Stromal cell of bone marrow (primary cell): ENCODE results near the gene THOC5.
"Not testable (repeated sequence)": the region's sequence is repeated elsewhere in the genome, so short reads cannot be mapped to it uniquely, and the experiment has no call there.

Experiments used
- DNase-seq: peaks from one replicate; pipeline ENCODE4 v3.0.0-alpha.2; 2012; ENCODE audit warnings: low read depth

Gene THOC5

GRCh38 chr22:29509298-29509697, 44.3 kb downstream of the THOC5 start:
- DNase-seq, result no peak

- DNase-seq, result peak; percentile 41
These were observed 49.7 kb downstream of the THOC5 start for GRCh38 chr22:29503811-29504372.

- no peak for DNase-seq
These were observed 53.7 kb downstream of the THOC5 start for GRCh38 chr22:29499852-29500251.

DNA sequence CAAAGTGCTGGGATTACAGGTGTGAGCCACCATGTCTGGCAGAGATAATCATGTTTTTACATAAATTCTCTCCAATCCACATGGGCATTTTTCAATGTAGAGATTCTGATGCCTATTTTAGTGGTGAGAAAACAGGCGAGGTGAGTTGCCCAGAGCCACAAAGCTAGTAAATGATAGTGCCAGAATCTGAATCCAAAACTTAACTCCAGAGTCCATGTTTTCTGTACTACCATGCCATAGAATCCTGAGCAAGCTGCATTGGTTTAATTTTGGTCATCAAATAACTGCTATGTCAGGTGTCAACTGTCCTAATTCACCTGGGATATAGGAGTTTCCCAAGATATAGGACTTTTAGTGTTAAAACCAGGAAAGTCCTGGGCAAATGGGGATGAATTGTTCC, 59.9 kb downstream of the THOC5 start:
- DNase-seq, result no peak

DNA sequence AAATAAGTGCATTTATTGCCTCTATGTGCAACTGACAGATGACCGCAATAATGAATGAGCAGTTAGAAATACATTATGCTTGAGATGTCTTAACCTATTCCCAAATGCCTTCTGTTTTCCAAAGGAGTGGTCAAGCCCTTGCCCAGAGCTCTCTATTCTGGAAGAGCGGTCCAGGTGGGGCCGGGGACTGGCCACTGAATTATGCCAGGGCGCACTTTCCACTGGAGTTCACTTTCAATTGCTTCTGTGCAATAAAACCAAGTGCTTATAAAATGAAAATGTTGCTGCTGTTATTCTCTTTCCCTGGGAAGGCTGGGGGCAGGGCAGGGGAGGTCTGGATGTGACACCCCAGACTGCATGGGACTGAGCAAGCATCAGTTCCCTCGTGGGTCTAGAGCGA, 62.5 kb downstream of the THOC5 start:
- no peak for DNase-seq

DNA sequence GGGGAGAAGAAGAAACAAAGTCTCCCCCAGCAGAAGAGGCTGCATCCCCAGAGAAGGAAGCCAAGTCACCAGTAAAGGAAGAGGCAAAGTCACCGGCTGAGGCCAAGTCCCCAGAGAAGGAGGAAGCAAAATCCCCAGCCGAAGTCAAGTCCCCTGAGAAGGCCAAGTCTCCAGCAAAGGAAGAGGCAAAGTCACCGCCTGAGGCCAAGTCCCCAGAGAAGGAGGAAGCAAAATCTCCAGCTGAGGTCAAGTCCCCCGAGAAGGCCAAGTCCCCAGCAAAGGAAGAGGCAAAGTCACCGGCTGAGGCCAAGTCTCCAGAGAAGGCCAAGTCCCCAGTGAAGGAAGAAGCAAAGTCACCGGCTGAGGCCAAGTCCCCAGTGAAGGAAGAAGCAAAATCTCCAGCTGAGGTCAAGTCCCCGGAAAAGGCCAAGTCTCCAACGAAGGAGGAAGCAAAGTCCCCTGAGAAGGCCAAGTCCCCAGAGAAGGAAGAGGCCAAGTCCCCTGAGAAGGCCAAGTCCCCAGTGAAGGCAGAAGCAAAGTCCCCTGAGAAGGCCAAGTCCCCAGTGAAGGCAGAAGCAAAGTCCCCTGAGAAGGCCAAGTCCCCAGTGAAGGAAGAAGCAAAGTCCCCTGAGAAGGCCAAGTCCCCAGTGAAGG, 64.3 kb downstream of the THOC5 start:
- DNase-seq, result not testable (repeated sequence)

- DNase-seq, result no peak
These were observed 66.1 kb downstream of the THOC5 start for GRCh38 chr22:29487426-29487986.

DNA sequence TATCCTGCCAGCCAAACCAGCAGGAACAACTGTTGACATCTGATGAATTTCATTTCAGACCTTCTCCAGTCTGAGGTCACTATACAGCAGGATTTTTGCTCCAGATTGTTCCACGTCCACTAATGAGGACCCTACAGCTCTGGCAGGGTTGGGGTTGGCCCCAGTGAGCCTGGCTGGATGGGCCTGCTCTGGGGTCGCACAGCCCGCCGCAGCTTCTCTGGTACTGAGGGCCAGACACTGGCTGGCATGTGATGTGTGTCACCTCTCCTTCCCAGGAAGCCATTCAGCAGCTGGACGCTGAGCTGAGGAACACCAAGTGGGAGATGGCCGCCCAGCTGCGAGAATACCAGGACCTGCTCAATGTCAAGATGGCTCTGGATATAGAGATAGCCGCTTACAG, 68.1 kb downstream of the THOC5 start:
- DNase-seq, result no peak

DNA sequence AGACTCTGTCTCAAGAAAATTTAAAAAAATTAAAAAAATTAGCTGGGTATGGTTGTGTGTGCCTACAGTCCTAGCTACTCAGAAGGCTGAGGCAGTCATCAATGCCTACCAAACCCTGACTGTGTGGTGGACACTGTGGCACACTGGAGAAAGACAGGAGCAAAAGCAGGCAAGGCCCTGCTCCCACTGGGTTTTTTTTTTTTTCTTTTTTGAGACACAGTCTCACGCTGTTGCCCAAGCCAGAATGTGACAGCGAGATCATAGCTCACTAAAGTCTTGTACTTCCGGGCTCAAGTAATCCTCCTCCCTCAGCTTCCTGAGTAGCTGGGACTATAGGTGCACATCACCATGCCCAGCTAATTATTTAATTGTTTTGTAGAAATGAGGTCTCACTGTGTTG, 68.9 kb downstream of the THOC5 start:
- DNase-seq, result no peak

- DNase-seq, result no peak
These were observed 70.3 kb downstream of the THOC5 start for GRCh38 chr22:29483254-29483653.

DNA sequence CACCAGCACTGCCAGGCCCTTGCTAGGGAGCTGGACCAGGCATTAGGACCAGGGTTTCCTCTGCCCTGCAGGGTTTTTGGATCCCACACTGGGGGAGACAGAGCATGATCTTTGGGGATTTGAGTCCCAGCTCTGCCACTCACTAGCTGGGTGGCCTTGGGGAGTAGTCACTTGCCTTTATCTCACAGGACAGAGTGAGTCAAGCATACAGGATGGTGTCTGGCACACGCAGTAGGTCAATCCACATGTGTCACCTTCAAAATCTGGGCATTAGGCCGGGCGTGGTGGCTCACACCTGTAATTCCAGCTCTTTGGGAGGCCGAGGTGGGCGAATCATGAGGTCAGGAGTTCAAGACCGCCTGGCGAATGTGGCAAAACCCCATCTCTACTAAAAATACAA, 70.8 kb downstream of the THOC5 start:
- DNase-seq, result no peak

DNA sequence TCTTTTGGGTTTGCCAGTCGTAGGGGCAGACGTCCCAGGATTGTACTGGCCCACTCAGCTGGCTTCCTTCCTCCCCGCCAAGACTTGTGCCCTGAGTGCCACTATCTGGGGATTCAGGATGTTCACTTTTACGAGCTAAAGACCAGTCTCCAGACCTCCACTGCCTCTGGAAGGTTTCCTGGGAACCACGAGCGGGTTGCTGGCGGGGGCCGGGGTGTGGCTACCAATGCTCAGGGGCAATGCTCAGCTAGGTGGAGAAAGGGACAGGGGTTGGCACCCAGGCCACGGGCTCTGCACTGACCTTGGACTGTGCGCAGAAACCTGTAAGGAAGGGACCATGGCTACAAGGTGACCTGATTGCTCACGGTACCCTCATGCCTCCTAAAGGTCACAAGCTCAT, 71.3 kb downstream of the THOC5 start:
- DNase-seq, result no peak

DNA sequence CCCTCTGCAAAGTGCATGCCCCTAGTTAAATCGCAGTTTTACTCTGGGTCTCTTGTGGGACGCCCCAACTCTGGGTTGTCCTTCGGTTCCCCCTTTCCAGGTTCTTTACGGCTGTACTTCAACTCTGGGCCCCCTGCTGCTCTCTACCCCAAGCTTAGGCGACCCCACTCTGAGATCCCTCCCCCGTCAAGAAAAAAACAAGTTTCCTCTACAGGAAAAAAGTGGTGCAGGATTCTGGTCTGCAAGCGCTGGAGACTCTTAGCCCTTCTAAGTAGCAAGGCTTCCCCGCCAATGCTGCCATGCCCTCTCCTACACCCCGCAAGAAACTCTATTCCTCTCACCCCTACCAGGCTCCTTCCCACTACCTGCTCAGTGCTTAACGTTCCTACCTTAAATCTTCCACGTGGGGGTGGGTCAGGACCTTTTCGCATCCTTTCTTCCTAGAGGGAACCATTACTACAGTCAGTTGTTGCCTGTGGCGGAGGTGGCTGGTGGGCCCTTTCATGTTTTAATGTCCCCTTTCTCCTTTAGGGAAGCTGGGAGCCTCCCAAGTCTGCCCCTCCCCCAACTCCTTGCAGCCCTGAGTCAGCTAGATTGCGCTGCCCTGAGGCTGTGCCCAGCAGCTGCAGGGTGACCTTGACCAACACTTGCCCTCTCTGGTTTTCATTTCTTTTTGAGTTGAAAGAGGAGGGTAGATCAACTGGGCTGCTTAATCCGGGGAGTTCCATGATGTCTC, 72.1 kb downstream of the THOC5 start:
- no peak for DNase-seq

DNA sequence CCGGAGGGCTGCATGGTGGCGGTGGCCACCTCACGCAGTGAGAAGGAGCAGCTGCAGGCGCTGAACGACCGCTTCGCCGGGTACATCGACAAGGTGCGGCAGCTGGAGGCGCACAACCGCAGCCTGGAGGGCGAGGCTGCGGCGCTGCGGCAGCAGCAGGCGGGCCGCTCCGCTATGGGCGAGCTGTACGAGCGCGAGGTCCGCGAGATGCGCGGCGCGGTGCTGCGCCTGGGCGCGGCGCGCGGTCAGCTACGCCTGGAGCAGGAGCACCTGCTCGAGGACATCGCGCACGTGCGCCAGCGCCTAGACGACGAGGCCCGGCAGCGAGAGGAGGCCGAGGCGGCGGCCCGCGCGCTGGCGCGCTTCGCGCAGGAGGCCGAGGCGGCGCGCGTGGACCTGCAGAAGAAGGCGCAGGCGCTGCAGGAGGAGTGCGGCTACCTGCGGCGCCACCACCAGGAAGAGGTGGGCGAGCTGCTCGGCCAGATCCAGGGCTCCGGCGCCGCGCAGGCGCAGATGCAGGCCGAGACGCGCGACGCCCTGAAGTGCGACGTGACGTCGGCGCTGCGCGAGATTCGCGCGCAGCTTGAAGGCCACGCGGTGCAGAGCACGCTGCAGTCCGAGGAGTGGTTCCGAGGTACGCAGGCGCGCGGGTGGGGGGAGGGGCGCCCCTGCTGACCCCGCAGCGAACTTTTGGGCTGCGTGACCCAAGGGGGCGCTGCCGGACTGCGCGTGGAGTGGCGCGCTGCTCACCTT, 72.9 kb downstream of the THOC5 start:
- no peak for DNase-seq

GRCh38 chr22:29480262-29480511, 73.4 kb downstream of the THOC5 start:
- DNase-seq, result no peak

- DNase-seq, result no peak
These were observed 73.9 kb downstream of the THOC5 start, which contains the start of gene NEFH for GRCh38 chr22:29479417-29480261. Gene NEFH (plus strand): TSS chr22:29480218. CDS start chr22:29480263, 45 bp downstream.

GRCh38 chr22:29478326-29479276, 75.0 kb downstream of the THOC5 start:
- DNase-seq, result no peak

DNA sequence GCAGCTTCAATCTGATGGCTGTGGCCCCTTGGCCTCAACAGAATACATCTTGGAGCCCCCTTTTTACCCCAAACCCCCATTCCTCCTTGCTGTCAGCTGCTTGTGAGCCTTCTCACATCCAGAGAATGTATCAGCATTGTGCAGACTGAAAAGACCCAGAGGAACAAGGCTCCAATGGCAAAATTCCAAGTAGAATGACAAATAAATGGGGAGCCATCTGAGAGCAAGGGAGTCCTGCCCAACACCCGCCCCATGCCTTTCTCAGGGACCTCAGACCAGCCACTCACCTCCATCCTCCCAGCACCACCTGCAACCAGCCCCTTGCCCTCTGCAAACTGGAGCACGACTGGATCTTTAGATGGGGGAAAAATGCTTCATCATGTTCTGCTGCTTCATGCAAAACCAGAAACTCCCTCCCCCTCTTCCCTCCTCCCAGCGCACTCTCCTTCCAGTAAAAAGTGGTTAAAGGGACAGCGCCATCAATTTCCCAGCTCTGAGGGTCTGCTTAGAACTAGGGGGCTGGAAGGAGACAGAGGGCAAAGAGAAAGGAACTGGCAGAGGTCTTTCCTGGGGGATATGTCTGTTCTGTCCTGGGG, 75.7 kb downstream of the THOC5 start:
- no peak for DNase-seq

DNA sequence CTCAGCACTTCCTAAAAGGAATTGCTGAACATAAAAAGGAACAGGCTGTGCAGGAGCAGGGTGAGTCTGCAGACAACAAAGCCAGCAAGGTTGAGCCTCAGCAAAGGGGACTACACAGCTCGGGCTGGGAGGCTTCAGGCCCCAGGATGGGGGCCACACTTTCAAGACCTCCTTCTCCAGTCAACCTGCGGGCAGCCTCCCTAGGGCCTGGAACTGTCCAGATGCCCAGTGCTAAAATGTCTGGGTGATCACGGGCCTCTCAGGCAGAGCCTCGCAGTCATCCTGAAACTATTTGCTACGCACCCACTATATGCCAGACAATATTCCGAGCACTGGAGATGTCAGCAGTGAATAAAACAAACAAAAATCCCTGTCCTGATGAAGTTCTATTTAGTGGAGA, 77.4 kb downstream of the THOC5 start:
- no peak for DNase-seq

- DNase-seq, result no peak
These were observed 78.0 kb downstream of the THOC5 start for GRCh38 chr22:29475550-29475949.
